DND-41 (cell line): ENCODE data around the gene TMTC4.

Source experiments
- ATAC-seq: fragments of 200-7000 bp; cut with Tn5 transposase; 3 replicates; pipeline ENCODE4 v1.9.1; 2021; ENCODE audit warnings: low read depth; ENCODE audit not compliant: insufficient read depth
- DNase-seq: peaks from one replicate; pipeline ENCODE4 v3.0.0-alpha.2; 2020
- H2AFZ ChIP-seq: 2 replicates; pipeline ENCODE4 v1.6.0; 2012; ENCODE audit warnings: low read depth, low read length
- H3K27ac ChIP-seq: 2 replicates; pipeline ENCODE4 v1.5.1; 2012; ENCODE audit warnings: low read length, inconsistent platforms
- H3K27me3 ChIP-seq: fragments of 200-600 bp; sonication (generic); 2 replicates; pipeline ENCODE4 v1.6.0; 2012; ENCODE audit warnings: low read length, mild to moderate bottlenecking, inconsistent platforms; ENCODE audit not compliant: insufficient read depth, poor library complexity
- H3K36me3 ChIP-seq: 2 replicates; pipeline ENCODE4 v1.5.1; 2012; ENCODE audit warnings: low read length, inconsistent platforms; ENCODE audit not compliant: insufficient read depth
- H3K4me1 ChIP-seq: 2 replicates; pipeline ENCODE4 v1.5.1; 2012; ENCODE audit warnings: mild to moderate bottlenecking, low read length; ENCODE audit not compliant: insufficient read depth
- H3K4me2 ChIP-seq: 2 replicates; pipeline ENCODE4 v1.6.0; 2012; ENCODE audit warnings: mild to moderate bottlenecking, moderate library complexity, low read length, inconsistent platforms; ENCODE audit not compliant: insufficient read depth
- H3K4me3 ChIP-seq, 2 experiments: fragments of 200-600 bp in 1 of 2; shearing (Covaris generic) in 1 of 2; 2 replicates each; pipeline ENCODE4 v1.5.1; 2012 to 2016; ENCODE audit warnings: inconsistent platforms in 2 of 2, low read length in 2 of 2, mild to moderate bottlenecking in 2 of 2, low read depth in 1 of 2, moderate library complexity in 1 of 2
- H3K79me2 ChIP-seq: 2 replicates; pipeline ENCODE4 v1.6.0; 2012; ENCODE audit warnings: low read length, inconsistent platforms; ENCODE audit not compliant: insufficient read depth
- H3K9ac ChIP-seq: 2 replicates; pipeline ENCODE4 v1.6.0; 2012; ENCODE audit warnings: low read depth, mild to moderate bottlenecking, inconsistent platforms, low read length, moderate library complexity
- H3K9me3 ChIP-seq: 2 replicates; pipeline ENCODE4 v1.5.1; 2012; ENCODE audit warnings: low read length, moderate library complexity, mild to moderate bottlenecking, inconsistent platforms; ENCODE audit not compliant: insufficient read depth, severe bottlenecking
- H4K20me1 ChIP-seq: 2 replicates; pipeline ENCODE4 v1.6.0; 2012; ENCODE audit warnings: low read length; ENCODE audit not compliant: insufficient read depth
- EZH2 ChIP-seq: IDR thresholded peaks from 3 replicates; pipeline ENCODE4 v1.6.1; 2012; ENCODE audit warnings: borderline replicate concordance, low read depth, mild to moderate bottlenecking, moderate library complexity, low read length, inconsistent platforms; ENCODE audit not compliant: severe bottlenecking
- TF ChIP-seq, protein P1 (sequence below): IDR thresholded peaks from 2 replicates; pipeline ENCODE4 v1.5.1; 2012; ENCODE audit warnings: borderline replicate concordance, low read length, moderate library complexity, mild to moderate bottlenecking; ENCODE audit not compliant: poor library complexity, severe bottlenecking; ENCODE audit errors: extremely low read depth

Gene TMTC4

DNA sequence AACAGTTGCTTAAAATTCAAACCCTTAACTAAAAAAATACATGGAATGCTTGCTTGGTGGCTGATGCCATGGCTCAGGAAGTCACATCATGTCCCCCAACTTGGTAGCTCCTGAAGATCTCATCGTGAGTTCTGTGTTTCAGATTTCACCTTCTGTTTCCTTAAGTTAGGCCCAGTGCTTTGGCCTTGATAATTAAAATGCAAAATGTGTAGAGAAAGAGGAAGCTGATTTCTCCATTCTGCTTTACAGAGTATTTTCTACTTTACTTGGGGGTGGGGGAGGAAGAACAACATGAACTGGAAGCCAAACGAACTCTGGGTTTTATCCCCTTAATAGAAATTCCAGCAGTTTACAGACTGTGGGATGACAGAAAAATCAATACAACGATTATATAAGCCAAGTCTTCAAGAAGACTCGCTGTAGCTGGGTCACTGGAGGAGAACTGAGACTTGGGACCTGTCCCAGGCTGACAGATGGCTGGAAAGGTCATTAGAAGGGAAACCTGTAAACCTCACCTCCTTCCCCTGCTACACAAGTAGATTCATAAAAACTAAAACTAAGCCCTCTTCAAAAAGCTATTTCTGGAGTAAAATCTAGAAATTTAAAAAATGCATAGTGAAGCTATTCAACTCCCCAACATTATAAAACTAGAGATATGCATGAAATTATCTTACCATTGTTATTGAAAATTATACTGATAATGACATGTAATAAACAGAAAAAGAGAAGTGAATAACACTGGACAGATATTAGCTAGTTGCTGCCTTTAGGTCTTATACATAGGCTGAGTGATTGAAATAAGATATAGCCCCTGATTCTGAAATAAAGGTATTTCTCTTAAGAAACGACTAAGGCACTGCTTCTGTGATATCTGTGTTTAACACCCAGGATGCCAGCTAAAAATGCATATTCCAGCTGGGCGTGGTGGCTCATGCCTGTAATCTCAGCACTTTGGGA lies 63.9 kb downstream of the TMTC4 start:
- no peak for ATAC-seq
- Histone ChIP-seq H3K4me3 (no peak overlapping the region), H3K4me2 (no peak overlapping the region), H3K4me1 (no peaks in the 10 kb centered on the region), H3K27ac (no peak overlapping the region), H2AFZ (no peak overlapping the region), H3K9ac (no peak overlapping the region), H4K20me1 (no peaks in the 10 kb centered on the region), H3K9me3 (no peaks in the 10 kb centered on the region), H3K36me3 (peaks cover 49% of the 10 kb centered on the region; the same call in 1 of the 2 replicates), H3K79me2 (no peaks in the 10 kb centered on the region), H3K27me3 (no peaks in the 10 kb centered on the region)
- TF ChIP-seq, protein P1, sequence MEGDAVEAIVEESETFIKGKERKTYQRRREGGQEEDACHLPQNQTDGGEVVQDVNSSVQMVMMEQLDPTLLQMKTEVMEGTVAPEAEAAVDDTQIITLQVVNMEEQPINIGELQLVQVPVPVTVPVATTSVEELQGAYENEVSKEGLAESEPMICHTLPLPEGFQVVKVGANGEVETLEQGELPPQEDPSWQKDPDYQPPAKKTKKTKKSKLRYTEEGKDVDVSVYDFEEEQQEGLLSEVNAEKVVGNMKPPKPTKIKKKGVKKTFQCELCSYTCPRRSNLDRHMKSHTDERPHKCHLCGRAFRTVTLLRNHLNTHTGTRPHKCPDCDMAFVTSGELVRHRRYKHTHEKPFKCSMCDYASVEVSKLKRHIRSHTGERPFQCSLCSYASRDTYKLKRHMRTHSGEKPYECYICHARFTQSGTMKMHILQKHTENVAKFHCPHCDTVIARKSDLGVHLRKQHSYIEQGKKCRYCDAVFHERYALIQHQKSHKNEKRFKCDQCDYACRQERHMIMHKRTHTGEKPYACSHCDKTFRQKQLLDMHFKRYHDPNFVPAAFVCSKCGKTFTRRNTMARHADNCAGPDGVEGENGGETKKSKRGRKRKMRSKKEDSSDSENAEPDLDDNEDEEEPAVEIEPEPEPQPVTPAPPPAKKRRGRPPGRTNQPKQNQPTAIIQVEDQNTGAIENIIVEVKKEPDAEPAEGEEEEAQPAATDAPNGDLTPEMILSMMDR, result no peak
- no peak for TF ChIP-seq EZH2
- DNase-seq, result no peak

DNA sequence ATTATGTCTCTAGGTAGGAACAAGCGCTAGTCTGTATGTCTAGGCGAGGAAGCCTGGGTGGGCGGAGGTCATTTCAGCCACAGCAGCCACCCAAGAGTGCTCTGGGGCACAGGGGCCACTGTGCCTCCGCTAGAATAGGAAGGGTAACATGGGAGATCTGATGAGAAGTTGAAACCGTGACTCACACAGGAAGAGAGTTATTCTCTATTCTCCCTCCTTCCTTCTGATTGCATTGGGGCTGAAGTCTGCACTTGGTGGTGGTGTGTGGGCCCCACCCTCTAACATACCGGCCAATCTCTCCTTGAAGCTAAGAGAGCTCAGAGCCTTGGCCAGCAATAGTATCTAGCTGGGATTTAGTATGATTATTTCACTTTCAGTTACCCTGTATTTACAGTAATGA lies 65.7 kb downstream of the TMTC4 start:
- Histone ChIP-seq H3K4me3 (no peak overlapping the region), H2AFZ (no peak overlapping the region)
- no peak for TF ChIP-seq EZH2
- TF ChIP-seq, protein P1, result no peak

DNA sequence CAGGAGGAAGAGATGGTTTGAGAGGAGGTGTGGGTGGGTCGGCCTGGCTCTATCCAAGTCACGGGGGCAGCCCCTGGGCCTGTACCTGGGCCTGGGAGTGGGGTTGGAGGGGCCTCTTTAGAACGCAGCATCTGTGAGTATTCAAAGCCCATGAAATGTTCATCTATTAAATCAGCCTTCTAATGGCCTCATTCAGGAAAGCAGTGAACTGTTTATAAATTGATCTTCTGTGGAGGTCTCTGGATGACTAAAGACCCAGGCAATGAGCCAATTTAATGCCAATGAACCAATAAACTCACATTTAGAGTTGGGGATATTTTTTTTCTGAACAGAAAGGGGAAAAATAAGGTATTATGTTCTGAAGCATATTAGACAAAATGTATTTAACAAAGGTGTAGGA lies 66.1 kb downstream of the TMTC4 start:
- H2AFZ ChIP-seq, result no peak overlapping the region
- no peak overlapping the region for H3K27ac ChIP-seq
- H3K36me3 ChIP-seq, result peaks cover 54% of the 10 kb centered on the region; the same call in 1 of the 2 replicates
- no peaks in the 10 kb centered on the region for H4K20me1 ChIP-seq
- no peaks in the 10 kb centered on the region for H3K9me3 ChIP-seq
- TF ChIP-seq, protein P1, result no peak
- TF ChIP-seq EZH2, result no peak
- no peaks in the 10 kb centered on the region for H3K4me1 ChIP-seq
- no peaks in the 10 kb centered on the region for H3K79me2 ChIP-seq
- no peak overlapping the region for H3K4me3 ChIP-seq
- DNase-seq (no peak), ATAC-seq (no peak)
- no peak overlapping the region for H3K4me2 ChIP-seq
- no peaks in the 10 kb centered on the region for H3K27me3 ChIP-seq
- no peak overlapping the region for H3K9ac ChIP-seq

More for the DNA sequence above, 65.7 kb downstream of the TMTC4 start:
- Histone ChIP-seq H3K27ac (no peak overlapping the region), H3K27me3 (no peaks in the 10 kb centered on the region), H3K36me3 (peaks cover 54% of the 10 kb centered on the region; the same call in 1 of the 2 replicates), H3K9me3 (no peaks in the 10 kb centered on the region), H4K20me1 (no peaks in the 10 kb centered on the region), H3K4me1 (no peaks in the 10 kb centered on the region), H3K4me2 (no peak overlapping the region), H3K79me2 (no peaks in the 10 kb centered on the region), H3K9ac (no peak overlapping the region)
- DNase-seq (no peak), ATAC-seq (no peak)
